ENCODE results near the gene MEP1A. TPM values are rescaled to one million over a fixed set of nuclear protein-coding genes. Genes with fewer than 3 reads are reported as not detected.
"Not testable (repeated sequence)": the region's sequence is repeated elsewhere in the genome, so short reads cannot be mapped to it uniquely, and the experiment has no call there.

Gene MEP1A
- total and polyA plus RNA-seq, 2 of the 4 experiments (the other 2 are of a cell fraction), result not detected

DNA sequence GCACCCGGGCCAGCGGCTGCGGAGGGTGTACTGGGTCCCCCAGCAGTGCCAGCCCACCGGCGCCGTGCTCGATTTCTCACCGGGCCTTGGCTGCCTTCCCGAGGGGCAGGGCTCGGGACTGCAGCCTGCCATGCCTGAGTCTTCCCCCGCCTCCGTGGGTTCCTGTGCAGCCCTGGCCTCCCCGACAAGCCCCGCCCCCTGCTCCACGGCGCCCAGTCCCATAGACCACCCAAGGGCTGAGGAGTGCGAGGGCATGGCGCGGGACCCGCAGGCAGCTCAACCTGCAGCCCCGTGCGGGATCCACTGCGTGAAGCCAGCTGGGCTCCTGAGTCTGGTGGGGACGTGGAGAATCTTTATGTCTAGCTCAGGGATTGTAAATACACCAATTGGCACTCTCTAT is 18.5 kb upstream of the MEP1A start:
- H3K56ac ChIP-seq (ENCODE audit: extremely low read depth, insufficient read depth, low read length); H2BK20ac ChIP-seq (ENCODE audit: low read depth, low read length); H3K9ac ChIP-seq (ENCODE audit: low read depth, low read length); H3K4me1 ChIP-seq (ENCODE audit: control insufficient read depth, insufficient read depth, low read length); H2BK120ac ChIP-seq (ENCODE audit: low read depth, low read length); H3K27ac ChIP-seq (ENCODE audit: insufficient read depth, low read length); H3K18ac ChIP-seq (ENCODE audit: low read depth, low read length); H4K91ac ChIP-seq (ENCODE audit: insufficient read depth, low read depth, low read length); H3K4ac ChIP-seq (ENCODE audit: low read depth, low read length); H3K36me3 ChIP-seq (ENCODE audit: control insufficient read depth, insufficient read depth, low read length); H4K8ac ChIP-seq (ENCODE audit: low read depth in 2 of 2, low read length in 2 of 2); H3K27me3 ChIP-seq (ENCODE audit: control insufficient read depth, insufficient read depth, low read length); H3K23ac ChIP-seq (ENCODE audit: low read depth, low read length); DNase-seq; H3K4me3 ChIP-seq (ENCODE audit: insufficient read depth, low read depth, low read length); intact Hi-C loops (cut with micrococcal nuclease); H4K5ac ChIP-seq (ENCODE audit: low read depth, low read length); H2AK5ac ChIP-seq (ENCODE audit: low read depth, low read length); H3K9me3 ChIP-seq (ENCODE audit: control insufficient read depth, insufficient read depth, low read length); CTCF ChIA-PET; H2AFZ ChIP-seq (replicated peaks; ENCODE audit: low read length, poor library complexity); dilution Hi-C loops (cut with HindIII; ENCODE audit: low sequenced_read_pairs, unreplicated experiment); H3K9me1 ChIP-seq (ENCODE audit: insufficient read depth, low read length); H3K14ac ChIP-seq (replicated peaks; ENCODE audit: low read depth, low read length); H4K20me1 ChIP-seq (ENCODE audit: insufficient read depth, low read length); POLR2A ChIA-PET (ENCODE audit: unreplicated experiment); H2AK9ac ChIP-seq (replicated peaks; ENCODE audit: low read depth, low read length, poor library complexity); H2BK5ac ChIP-seq (ENCODE audit: low read depth, low read length, poor library complexity, severe bottlenecking); BruUV-seq (replicated peaks); H3K79me1 ChIP-seq (ENCODE audit: low read depth in 1 of 2, low read length in 2 of 2); ATAC-seq (ENCODE audit: low read depth); H3K4me2 ChIP-seq (ENCODE audit: low read depth, low read length); H2BK15ac ChIP-seq (ENCODE audit: low read depth, low read length): not testable (repeated sequence)
- in situ Hi-C loops (cut with MboI; ENCODE audit: low sequenced_read_pairs), result loop anchor here (25.0 kb wide), 1 partner anchor 362 kb away; no protein-coding TSS in a partner anchor
- 96% methylated on average over 12 of the region's 24 CpGs; no CpG with 5 or more reads in 1 of the 2 experiments for WGBS, 2 experiments (ENCODE audit: extremely low coverage in 2 of 2, insufficient read length in 1 of 2)

All from IMR-90 (cell line).